ENCODE measurements around the gene NOTCH1.

NOTCH1 gene

DNA sequence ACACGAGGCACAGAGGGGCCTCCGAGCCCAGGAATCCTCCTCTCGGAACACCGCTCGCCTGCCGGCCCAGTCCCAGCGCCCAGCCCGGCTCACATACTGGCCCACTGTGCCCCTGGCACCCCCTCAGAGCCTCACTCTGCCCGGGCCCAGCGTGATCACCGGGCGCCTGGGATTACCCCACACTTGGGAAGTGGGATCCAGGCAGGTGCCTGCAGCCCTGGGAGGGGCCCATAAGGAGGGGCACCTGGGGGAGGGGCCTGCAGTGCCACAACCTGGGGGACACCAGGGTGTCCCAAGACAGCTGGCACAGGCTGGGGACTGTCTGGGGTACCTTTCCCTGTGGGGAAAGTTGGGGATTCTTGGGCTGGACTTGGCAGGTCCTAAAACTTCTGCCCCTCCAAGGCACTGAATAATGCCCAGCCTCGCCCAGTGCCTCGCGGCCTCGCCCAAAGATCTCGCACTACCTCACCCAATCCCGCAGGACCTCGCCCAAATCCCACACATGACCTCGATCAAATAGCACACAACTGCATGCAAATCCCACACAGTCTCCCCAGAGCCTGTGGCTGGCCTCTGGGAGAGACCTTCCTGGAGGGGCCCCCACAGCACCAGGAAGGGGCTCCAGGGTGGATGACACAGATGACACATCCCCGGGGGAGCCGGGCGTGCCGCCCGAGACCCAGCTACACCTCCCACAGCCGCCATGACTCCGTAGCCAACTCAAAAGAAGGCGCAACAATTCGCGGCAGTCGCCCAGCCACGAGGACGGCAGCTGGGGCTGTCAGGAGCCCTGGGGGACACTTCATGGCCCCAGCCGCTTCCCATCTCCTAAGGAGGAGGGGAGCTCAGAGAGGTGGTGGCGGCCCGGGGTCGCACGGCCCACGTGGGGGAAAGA lies 13.7 kb downstream of the NOTCH1 start:
- DNase-seq (ENCODE audit: insufficient read length) (no peak), FAIRE-seq (no peak)
- TF ChIP-seq TAF1 (IDR thresholded peaks at IDR 0.05; ENCODE audit: borderline replicate concordance, low read depth, low read length) (no peak), POLR2AphosphoS5 (IDR thresholded peaks at IDR 0.05; ENCODE audit: low read depth, low read length) (no peak), POLR2A (IDR thresholded peaks at IDR 0.05; ENCODE audit: low read depth, low read length) (no peak)

DNA sequence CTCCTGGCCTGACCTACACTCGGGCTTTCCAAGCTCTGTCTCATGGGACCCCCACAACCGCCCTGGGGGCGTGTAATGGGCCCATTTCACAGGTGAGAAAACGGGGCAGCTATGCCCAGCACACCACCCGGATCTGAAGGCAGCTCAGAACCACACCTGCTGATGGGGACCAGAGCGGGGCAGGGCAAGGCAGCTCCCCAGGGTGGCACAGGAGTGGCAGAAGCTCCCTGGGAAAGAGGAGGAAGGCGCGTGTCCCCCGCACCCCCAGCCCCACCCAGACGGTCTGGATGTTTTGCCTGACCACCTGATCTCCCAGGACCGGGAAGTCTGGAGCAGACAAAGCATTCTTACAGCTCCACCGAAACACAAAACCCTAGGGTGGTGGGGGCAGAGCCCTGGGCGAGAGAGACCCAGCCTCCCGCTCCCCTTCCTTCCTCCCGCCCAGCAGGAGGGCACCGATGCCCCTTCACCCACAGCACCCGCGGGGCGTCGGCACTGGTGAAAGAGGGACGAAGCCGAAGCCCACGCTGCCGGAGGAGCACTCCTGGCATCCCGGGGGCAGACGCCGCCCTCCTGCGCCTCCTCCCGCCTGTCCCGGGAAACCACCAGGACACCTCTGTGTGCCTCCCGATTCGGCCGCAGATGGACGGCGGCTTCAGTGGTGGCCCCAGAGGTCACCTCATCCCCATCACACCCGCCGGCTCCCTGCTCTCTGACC lies 14.5 kb downstream of the NOTCH1 start:
- TF ChIP-seq TAF1 (IDR thresholded peaks at IDR 0.05; ENCODE audit: borderline replicate concordance, low read depth, low read length) (no peak), POLR2AphosphoS5 (IDR thresholded peaks at IDR 0.05; ENCODE audit: low read depth, low read length) (no peak), POLR2A (IDR thresholded peaks at IDR 0.05; ENCODE audit: low read depth, low read length) (no peak)
- no peak for FAIRE-seq
- DNase-seq (ENCODE audit: insufficient read length), result no peak

DNA sequence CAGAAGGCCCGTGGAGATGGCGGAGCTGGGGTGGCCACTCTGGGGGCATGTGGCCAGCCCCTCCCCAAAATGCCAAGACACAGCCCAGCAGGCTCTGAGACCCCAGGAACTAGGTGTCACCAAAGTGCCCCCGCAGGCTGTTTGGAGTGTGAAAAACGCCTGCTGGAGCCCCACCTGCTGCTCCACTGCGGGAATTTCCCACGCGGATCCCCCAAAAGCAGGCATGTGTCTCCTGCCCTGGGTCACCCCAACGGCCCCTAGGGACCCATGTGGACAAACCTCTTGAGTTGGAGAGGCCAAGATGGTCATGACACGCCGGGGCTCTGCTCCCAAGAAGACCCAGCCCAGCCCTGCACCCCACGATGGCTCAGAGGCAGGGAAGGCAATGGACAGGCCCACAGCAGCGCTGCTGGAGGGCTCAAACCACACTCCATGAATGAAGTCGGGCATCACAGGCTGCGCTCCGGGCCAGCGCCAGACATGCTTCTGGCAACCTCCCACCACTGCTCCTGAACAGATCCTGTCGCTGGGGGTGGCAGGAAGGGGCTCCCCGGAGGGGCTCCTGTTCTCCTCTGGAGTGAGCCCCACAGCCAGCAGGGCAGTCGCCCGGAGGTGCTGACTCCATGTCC lies 15.3 kb downstream of the NOTCH1 start:
- FAIRE-seq (no peak), DNase-seq (ENCODE audit: insufficient read length) (no peak)
- TF ChIP-seq POLR2AphosphoS5 (IDR thresholded peaks at IDR 0.05; ENCODE audit: low read depth, low read length) (no peak), TAF1 (IDR thresholded peaks at IDR 0.05; ENCODE audit: borderline replicate concordance, low read depth, low read length) (no peak), POLR2A (IDR thresholded peaks at IDR 0.05; ENCODE audit: low read depth, low read length) (no peak)

DNA sequence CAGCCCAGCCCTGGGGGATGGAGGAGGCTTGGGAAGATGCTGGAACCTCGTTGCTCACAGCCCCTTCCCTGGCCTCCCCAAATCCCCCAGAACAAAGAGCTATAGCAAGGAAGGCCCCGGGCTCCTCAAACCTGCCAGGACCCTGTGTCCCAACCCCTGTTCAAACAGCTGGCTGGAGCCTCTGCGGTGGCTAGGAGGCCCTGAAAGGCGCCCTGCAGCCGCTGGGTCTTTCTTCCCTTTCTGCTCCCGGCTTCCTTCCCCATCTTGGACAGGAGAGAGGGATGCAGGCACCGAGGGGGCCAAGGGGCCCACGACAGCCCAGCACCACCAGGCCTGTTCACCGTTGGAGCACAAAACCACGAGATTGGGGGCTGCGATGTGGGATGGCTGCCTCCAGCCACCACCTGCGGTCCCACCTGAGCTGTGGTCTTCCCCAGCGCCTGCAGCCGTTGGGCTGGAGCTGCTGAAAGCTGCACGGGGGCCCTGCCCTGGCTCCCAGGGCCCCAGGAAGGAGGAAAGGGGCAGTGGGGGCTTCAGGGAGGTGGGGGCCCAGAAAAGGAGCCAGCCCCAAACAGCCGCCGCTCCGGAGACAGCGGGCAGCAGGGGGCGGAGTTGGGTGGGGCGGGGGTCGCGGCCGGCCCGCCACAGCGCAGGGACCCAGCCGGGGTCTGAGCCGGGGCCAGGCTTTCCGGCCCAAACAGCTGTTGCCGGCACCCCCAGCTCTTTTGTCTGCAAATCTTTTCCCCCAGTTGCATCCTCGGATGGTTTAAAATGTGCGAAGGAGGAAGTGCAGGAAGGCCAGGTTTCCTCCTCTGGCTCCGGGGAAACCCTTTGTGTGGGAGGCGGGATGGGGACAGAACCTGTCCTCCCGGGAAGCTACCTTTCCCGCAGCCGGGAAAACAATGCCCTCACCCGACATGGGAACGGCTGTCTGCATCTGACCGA lies 16.1 kb downstream of the NOTCH1 start:
- no peak for DNase-seq (ENCODE audit: insufficient read length)
- FAIRE-seq, result peak; percentile 40
- TF ChIP-seq POLR2AphosphoS5 (IDR thresholded peaks at IDR 0.05; ENCODE audit: low read depth, low read length) (no peak), POLR2A (IDR thresholded peaks at IDR 0.05; ENCODE audit: low read depth, low read length) (no peak), TAF1 (IDR thresholded peaks at IDR 0.05; ENCODE audit: borderline replicate concordance, low read depth, low read length) (no peak)

DNA sequence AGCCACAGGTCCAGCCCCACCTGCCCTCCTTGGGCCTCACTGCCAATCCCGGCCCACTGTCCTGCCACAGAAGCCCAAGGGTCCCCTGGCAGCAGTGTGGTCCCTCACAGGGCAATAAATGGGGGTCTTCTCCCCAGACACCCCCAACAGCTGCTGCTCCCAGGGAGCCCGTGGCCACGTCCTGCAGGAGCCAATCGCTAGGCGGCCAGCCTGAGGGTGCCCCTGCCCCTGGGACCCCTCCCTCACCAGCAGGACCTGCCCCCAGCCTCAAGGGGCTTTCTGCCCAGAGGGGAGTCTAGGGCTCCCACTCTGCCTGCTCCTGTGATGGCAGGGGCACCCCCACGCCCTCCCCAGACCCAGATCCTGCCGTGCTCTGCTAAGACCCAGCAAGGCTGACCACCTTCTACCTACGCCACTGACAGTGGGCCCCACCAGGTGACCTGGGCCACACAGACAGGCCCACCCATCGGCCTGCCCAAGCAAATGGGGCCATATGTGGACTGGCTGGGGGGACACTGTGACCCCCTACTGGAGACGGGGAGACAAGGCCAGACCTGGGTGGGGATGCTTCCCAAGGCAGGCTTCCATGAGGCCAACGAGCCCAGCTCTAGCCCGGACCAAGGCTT lies 17.0 kb downstream of the NOTCH1 start:
- FAIRE-seq (no peak), DNase-seq (ENCODE audit: insufficient read length) (no peak)
- no peak for TF ChIP-seq TAF1 (IDR thresholded peaks at IDR 0.05; ENCODE audit: borderline replicate concordance, low read depth, low read length)
- no peak for TF ChIP-seq POLR2AphosphoS5 (IDR thresholded peaks at IDR 0.05; ENCODE audit: low read depth, low read length)
- TF ChIP-seq POLR2A (IDR thresholded peaks at IDR 0.05; ENCODE audit: low read depth, low read length), result no peak

DNA sequence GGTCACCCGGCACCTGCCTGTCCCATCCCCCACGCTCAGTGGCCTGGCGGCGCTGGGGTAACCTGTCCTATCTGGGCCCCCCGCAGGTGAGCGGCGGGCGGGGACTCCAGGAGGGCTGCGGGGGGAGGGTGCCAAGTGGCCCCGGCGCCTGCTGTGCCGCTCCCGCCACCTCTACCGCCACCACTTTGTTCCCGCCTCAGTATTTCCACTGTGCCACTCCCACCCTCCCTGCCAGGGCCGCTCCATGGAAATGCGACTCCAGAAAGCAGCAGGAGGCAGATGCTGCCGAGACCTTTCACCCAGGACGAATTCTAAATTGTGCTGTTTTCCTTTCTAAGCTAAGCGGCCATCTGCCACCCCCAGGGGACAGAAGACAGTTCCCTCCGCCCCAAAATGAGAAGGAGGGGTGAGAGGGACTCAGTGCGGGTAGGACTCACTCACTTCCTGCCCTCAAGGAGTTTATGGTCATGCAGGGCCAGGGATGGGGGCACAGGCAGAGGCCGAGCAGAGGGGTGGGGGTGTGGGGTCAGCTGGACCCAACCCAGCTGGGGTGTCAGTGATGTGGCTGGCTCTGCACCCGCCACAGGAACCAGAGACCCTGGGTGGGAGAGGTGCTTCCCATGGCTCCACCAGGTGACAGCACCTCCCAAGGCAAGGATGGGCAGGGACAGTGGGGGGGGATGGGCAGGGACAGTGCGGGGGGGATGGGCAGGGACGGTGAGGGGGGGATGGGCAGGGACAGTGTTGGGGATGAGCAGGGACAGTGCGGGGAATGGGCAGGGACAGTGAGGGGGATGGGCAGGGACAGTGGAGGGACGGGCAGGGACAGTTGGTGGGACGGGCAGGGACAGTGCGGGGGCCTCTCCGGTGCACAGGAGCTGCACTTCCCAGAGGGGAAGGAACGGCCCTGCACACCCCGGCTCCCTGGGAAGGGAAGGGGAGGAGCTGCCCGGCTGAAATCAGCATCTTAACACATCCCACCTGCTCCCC lies 17.8 kb downstream of the NOTCH1 start:
- DNase-seq (ENCODE audit: insufficient read length), result peak; percentile 71
- TF ChIP-seq POLR2AphosphoS5 (IDR thresholded peaks at IDR 0.05; ENCODE audit: low read depth, low read length) (no peak), POLR2A (IDR thresholded peaks at IDR 0.05; ENCODE audit: low read depth, low read length) (no peak), TAF1 (IDR thresholded peaks at IDR 0.05; ENCODE audit: borderline replicate concordance, low read depth, low read length) (no peak)

DNA sequence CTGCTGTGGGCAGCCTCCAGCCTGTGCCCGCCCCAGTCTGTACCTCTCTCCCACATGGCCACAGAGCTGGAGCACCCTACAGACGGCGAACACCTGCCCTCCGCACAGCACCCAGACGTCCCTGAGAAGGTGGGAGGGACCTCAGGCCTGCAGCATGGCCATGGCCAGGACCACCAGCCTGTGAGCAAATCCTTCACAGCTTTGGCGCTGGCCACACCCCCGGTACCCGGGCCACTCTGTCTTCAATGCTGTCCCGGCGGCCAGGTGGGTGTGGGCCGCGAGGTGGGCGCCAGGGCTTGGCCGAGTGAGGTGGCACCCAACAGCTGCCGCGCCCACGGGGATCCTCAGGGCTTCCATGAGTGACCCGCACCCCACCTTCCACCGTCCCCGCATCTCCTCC lies 18.7 kb downstream of the NOTCH1 start:
- DNase-seq (ENCODE audit: insufficient read length) (no peak), FAIRE-seq (no peak)
- TF ChIP-seq TAF1 (IDR thresholded peaks at IDR 0.05; ENCODE audit: borderline replicate concordance, low read depth, low read length) (no peak), POLR2AphosphoS5 (IDR thresholded peaks at IDR 0.05; ENCODE audit: low read depth, low read length) (no peak), POLR2A (IDR thresholded peaks at IDR 0.05; ENCODE audit: low read depth, low read length) (no peak)

More for the DNA sequence above, 17.8 kb downstream of the NOTCH1 start:
- no peak for FAIRE-seq

DNA sequence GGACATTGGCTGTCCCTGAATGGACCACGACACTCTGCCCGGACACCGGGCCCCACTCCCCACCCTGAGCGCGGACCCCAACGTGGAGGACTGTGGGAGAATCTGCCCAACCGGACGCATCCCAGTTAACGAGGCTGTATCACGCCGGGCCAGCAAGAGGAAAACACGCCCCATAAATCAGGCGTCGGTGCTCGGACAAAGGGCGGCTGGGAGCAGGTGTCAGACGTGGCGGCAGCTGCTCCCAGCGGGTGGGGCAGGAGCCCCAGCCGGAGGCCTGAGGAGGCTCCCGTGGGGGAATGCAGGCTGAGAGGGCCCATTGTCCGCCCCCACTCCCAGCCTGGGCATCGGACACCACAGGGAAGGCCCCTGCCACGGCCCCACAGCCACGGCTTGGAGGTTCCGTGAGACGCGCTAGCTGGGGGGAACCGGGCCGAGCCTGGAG lies 19.2 kb downstream of the NOTCH1 start:
- no peak for DNase-seq (ENCODE audit: insufficient read length)
- TF ChIP-seq TAF1 (IDR thresholded peaks at IDR 0.05; ENCODE audit: borderline replicate concordance, low read depth, low read length) (no peak), POLR2AphosphoS5 (IDR thresholded peaks at IDR 0.05; ENCODE audit: low read depth, low read length) (no peak)
- FAIRE-seq, result no peak

DNA sequence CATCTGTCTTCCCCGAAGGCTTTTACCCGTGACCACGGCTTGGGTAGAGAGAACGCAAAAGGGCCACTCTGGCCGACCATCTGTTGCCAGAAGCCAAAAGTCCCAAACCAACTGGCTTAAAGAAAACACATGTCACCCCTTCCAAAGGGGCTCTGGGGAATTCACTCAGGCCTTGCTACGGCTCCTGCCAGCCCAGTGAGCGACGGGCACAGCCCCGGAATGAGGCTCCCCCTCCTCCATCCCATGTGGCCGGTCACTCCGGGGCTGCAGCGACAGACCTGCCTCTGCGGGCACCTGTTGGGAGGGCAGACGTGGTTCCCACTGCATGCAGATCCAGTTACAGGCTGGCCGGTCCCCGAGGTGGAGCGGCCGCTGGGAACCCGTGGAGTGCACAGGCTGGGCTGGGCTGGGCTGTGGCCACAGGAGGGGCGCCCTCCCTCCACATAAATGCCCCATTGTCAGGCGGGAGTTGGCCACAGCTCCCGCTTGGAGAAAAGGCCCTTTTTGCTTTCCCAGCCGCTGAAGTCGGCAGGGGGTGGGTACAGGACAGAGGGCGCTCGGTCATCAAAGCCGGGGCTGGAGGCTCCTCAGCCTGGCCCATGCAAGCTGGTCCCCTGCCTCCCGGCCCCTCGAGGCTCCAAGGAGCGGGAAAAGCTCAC lies 19.9 kb downstream of the NOTCH1 start:
- DNase-seq (ENCODE audit: insufficient read length), result no peak
- TF ChIP-seq TAF1 (IDR thresholded peaks at IDR 0.05; ENCODE audit: borderline replicate concordance, low read depth, low read length) (no peak), POLR2A (IDR thresholded peaks at IDR 0.05; ENCODE audit: low read depth, low read length) (no peak), POLR2AphosphoS5 (IDR thresholded peaks at IDR 0.05; ENCODE audit: low read depth, low read length) (no peak)
- no peak for FAIRE-seq

Data from GM12892 (cell line).